ENCODE measurements around the gene RBM20.
"Not testable (repeated sequence)": the region's sequence is repeated elsewhere in the genome, so short reads cannot be mapped to it uniquely, and the experiment has no call there.

Gene RBM20

GRCh38 chr10:110647136-110647430 is 2.9 kb downstream of the RBM20 start:
- in situ Hi-C loops (cut with MboI; ENCODE audit: low sequenced_read_pairs) = no loop called here

DNA sequence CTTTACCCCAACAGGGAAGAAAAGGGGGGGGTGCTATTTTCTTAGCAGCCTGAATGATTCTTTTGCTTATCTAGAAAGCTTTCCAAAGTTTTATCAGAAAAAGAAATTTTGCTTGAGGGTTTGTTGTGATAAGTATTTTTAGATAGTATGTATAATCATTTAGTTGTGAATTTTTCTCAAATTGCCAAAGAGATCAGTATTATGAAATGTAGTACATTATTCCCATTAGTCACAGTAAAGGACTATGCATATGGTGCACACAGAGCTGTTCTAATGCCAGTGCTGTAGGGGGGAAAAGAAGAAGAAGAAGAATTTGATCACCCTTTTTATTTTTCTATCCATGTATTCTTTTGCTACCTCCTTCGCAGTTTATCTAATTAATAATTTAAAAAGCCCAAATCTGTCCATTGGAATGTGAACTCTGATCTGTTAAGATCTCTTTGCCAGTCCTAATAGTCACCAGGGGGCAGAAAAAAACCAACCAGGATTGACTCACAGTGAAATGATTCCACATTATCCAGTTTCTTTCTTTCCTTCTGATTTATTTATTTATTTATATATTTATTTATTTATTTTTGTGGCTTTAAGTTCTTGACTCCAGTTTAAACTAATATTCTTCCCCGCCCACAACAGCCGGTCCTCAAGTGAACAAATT is 4.7 kb downstream of the RBM20 start:
- in situ Hi-C loops (cut with MboI; ENCODE audit: low sequenced_read_pairs) = no loop called here

DNA sequence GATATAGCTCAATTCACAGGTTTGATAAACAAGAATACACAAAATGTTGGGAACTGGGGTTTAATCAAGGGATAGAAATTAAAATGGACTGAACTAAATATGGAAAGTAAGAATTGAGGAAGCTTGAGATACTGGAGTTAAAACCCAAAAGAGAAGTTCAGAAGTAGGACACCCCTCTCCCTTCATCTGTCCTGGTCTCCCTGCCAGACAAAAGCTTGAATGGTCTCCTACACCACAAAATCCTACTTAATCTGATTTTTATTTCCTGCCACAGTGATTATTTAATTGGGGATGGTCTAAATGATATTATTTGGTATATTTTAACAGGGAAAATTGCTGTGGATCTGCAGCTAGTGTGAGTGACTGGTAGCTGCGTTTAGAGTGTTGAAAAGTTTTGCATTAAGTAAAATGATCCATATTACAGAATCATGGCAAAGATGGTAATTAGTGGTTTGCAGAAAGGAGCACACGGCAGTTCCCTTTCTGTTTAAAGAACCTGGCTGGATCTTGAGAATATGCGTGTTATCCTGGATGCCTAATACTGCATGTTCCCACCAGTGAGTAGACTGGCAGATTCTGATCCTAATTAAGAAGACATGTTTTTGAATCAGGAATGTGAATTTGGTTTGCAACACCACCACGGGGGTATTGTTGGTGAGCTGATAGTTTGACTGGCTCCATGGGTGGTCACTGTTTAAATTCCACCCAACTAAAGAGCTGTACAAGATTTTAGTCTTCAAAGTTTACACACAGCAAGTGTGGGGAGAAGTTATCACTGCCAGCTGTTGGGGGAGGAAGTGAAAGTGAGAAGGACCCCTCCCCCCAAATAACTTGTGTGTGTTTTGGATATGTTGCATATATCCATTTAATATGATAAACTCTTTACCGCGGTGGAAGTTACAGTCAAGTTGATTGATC is 5.5 kb downstream of the RBM20 start:
- in situ Hi-C loops (cut with MboI; ENCODE audit: low sequenced_read_pairs) = no loop called here

- in situ Hi-C loops (cut with MboI; ENCODE audit: low sequenced_read_pairs) = no loop called here
These were observed 6.1 kb downstream of the RBM20 start for GRCh38 chr10:110650265-110650668.

- in situ Hi-C loops (cut with MboI; ENCODE audit: low sequenced_read_pairs) = no loop called here
These were observed 7.2 kb downstream of the RBM20 start for GRCh38 chr10:110651044-110651958.

DNA sequence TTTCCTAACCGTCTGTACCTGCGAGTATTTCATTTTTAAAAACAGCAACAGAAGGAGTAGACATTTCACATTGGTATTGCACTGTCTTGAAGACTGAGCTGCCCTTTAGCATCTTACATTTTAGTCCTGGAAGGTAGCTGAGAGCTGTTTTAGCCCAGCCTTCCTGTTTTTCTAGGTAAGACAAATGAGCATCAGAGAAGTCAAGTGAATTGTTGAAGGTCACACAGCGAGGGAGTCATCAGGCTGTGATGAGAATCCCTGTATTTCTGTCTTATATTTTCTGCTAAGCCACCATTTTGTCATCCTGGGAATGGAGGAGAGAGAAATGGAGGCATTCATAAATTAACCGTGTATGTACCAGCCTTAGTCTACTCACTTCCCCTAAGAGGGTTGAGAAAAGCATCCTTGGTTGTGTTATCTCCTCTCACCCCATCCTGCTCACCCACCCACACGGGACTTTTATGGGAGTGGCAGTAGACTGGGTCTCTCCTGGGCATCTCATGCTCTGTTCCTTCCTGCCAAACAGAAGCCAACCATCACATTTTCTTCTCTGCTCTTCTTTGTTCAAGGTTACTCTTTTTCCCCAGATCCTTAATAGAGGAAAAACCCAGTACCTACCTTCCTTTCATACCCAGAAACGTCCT is 8.5 kb downstream of the RBM20 start:
- in situ Hi-C loops (cut with MboI; ENCODE audit: low sequenced_read_pairs) = no loop called here

- in situ Hi-C loops (cut with MboI; ENCODE audit: low sequenced_read_pairs) = no loop called here
These were observed 11.2 kb downstream of the RBM20 start for GRCh38 chr10:110655320-110655719.

DNA sequence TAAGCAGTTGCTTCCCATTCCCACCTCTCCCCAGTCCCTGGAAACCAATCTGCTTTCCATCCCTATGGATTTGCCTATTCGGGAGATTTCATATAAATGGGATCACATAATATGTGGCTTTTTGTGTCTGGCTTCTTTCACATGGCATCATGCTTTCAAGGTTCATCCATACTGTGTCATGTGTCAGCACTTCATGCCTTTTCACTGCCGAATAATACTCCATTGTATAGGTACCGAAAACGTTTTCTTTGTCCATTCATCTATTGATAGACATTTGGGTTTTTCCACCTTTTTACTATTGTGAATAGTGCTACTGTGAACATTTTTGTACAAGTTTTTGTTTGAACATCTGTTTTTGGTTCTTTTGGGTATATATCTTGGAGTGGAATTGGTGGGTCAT is 12.5 kb downstream of the RBM20 start:
- in situ Hi-C loops (cut with MboI; ENCODE audit: low sequenced_read_pairs) = no loop called here

- in situ Hi-C loops (cut with MboI; ENCODE audit: low sequenced_read_pairs) = no loop called here
These were observed 14.0 kb downstream of the RBM20 start for GRCh38 chr10:110657973-110658691.

DNA sequence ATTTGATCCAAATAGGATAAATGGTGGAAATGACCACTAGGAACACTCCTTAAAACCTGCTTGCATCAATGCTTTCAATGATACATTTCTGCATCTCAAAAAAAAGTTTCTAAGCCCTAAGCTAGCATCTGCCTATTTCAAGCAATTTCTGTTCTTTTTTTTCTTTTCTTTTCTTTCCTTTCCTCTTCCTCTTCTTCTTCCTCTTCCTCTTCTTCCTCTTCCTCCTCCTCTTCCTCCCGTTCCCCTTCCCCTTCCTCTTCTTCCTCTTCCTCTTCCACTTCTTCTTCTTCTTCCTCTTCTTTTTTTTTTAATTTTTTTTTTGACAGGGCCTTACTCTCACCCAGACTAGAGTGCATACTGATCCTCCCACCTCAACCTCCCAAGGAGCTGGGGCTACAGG is 15.4 kb downstream of the RBM20 start:
- in situ Hi-C loops (cut with MboI; ENCODE audit: low sequenced_read_pairs) = no loop called here

DNA sequence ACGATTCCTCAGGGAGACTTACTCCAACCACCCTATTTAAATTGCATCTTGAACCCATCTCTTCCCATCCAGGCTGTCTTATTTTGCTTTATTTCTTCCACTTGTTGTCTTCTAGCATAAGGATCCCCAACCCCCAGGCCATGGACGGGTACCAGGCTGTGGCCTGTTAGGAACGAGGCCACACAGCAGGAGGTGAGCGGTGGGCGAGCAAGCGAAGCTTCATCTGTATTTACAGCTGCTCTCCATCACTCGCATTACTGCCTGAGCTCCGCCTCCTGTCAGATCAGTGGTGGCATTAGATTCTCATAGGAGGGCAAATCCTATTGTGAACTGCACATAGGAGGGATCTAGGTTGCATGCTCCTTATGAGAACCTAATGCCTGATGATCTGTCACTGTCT is 16.2 kb downstream of the RBM20 start:
- in situ Hi-C loops (cut with MboI; ENCODE audit: low sequenced_read_pairs) = not testable (repeated sequence)

- in situ Hi-C loops (cut with MboI; ENCODE audit: low sequenced_read_pairs) = no loop called here
These were observed 17.2 kb downstream of the RBM20 start for GRCh38 chr10:110661292-110661691.

DNA sequence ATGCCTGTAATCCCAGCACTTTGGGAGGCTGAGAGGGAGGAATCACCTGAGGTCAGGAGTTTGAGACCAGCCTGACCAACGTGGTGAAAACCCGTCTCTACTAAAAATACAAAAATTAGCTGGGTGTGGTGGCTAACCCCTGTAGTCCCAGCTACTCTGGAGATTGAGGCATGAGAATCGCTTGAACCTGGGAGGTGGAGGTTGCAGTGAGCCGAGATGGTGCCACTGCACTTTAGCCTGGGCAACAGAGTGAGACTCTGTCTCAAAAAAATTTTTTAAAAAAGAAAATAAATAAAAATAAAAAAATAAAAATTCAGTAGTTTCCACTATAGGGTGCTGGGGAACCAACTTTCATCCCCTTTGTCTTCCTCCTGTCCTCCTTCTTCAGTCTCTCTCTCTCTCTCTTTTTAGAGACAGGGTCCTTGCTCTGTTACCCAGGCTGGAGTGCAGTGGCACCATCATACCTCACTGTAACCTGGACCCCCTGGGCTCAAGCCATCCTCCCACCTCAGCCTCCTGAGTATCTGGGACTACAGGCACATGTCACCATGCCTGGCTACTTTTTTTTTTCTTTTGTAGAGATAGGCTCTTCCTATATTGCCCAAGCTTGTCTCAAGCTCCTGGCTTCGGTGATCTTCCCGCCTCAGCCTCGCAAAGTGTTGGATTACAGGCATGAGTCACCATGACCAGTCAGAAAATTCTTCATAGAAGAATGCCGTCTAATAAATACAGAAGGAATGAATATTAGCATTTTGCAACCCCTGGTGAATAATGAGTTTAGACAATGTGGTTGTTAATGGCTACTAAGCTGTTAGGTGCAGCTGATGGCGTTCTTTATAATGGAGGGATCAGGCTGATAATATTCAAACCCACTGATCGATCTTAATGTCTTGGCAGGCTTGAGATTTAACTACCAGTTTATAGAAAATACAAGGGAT is 20.6 kb downstream of the RBM20 start:
- in situ Hi-C loops (cut with MboI; ENCODE audit: low sequenced_read_pairs) = no loop called here

DNA sequence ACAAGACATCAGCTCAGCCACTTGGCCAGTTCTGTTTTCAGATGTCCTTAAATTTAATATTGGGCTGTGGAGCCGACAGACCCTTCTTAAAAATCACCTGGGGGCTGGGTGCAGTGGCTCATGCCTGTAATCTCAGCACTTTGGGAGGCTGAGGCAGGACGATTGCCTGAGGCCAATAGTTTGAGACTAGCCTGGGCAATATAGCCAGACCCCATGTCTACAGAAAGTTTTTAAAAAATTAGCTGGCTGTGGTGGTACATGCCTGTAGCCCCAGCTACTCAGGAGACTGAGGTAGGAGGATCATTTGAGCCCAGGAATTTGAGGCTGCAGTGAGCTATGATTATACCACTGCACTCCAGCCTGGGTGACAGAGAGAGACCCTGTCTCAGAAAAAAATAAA is 22.1 kb downstream of the RBM20 start:
- in situ Hi-C loops (cut with MboI; ENCODE audit: low sequenced_read_pairs) = not testable (repeated sequence)

DNA sequence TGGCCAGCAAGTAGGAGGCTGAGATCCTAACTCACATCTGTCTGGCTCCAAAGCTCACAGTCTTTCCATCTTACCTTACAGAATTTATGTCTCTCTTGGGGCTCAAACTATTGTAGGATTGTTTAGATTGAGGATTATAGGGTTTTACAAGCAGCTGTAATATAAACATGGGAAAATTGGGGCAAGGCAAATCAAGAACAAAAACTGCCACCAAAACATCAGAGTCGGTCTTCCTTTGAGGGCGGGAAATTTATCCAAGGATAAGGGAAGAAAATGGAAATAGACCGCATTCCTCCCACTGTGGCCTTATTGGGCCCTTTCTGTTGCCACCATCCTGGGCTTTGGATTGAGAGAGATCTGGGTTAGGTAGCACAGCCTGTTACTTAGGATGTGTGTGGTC is 22.5 kb downstream of the RBM20 start:
- in situ Hi-C loops (cut with MboI; ENCODE audit: low sequenced_read_pairs) = no loop called here

- in situ Hi-C loops (cut with MboI; ENCODE audit: low sequenced_read_pairs) = no loop called here
These were observed 23.6 kb downstream of the RBM20 start for GRCh38 chr10:110667620-110668343.

DNA sequence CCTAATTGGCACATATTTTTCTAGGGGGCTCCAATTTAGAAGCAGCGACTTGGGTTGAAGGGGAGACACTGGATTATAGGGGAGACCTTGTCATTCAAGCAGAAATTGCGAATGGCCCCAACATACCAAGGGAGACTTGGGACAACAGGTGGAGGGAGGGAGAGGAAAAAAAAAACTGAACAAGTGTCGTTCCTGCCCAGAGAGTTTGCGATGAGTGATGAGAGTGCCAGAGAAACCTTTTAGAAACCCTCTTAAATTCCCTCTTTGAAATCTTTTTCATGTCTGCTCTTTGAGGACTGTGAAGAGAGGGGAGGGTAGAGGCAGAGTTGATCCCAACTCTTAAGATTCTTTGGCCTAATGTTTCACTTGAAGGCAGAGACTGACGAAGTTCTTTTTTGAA is 24.3 kb downstream of the RBM20 start:
- in situ Hi-C loops (cut with MboI; ENCODE audit: low sequenced_read_pairs) = no loop called here

- in situ Hi-C loops (cut with MboI; ENCODE audit: low sequenced_read_pairs) = no loop called here
These were observed 26.2 kb downstream of the RBM20 start for GRCh38 chr10:110670335-110670734.

All from hTERT RPE-1 (cell line).